GM23338 (cell line): Measurements from ENCODE around the gene OR6J1. TPM values are rescaled to one million over a fixed set of nuclear protein-coding genes. Genes with fewer than 3 reads are reported as not detected.

Experiments
- ATAC-seq: fragments of 200-7000 bp; cut with Tn5 transposase; 3 replicates; pipeline ENCODE4 v1.9.1; 2020
- DNase-seq: peaks from one replicate; pipeline ENCODE4 v3.0.0-alpha.2; 2015; ENCODE audit warnings: low spot score
- H2AFZ ChIP-seq: fragments of 200-600 bp; sonication (generic); 2 replicates; pipeline ENCODE4 v1.8.0; 2016; ENCODE audit warnings: antibody characterized with exemption, mild to moderate bottlenecking, moderate library complexity
- H3F3A ChIP-seq: fragments of 200-600 bp; sonication (generic); replicated peaks from 2 replicates; pipeline ENCODE4 v1.8.0; 2017; ENCODE audit warnings: antibody characterized with exemption, mixed run types, low read depth
- H3K27ac ChIP-seq: fragments of 200-600 bp; sonication (generic); 2 replicates; pipeline ENCODE4 v1.6.1; 2016; ENCODE audit warnings: low read depth
- H3K27me3 ChIP-seq: fragments of 200-600 bp; sonication (generic); 2 replicates; pipeline ENCODE4 v1.8.0; 2016; ENCODE audit warnings: mild to moderate bottlenecking, mixed run types, moderate library complexity; ENCODE audit not compliant: insufficient read depth
- H3K36me3 ChIP-seq: fragments of 200-600 bp; sonication (generic); 2 replicates; pipeline ENCODE4 v1.8.0; 2016; ENCODE audit warnings: mild to moderate bottlenecking; ENCODE audit not compliant: insufficient read depth
- H3K4me1 ChIP-seq: fragments of 200-600 bp; sonication (generic); 2 replicates; pipeline ENCODE4 v1.8.0; 2016; ENCODE audit warnings: mild to moderate bottlenecking, moderate library complexity; ENCODE audit not compliant: insufficient read depth
- H3K4me2 ChIP-seq: fragments of 200-600 bp; sonication (generic); 2 replicates; pipeline ENCODE4 v1.7.1; 2017; ENCODE audit warnings: mixed run types
- H3K4me3 ChIP-seq: fragments of 200-600 bp; sonication (generic); 2 replicates; pipeline ENCODE4 v1.6.1; 2016; ENCODE audit warnings: mixed run types
- H3K79me2 ChIP-seq: fragments of 200-600 bp; sonication (generic); replicated peaks from 2 replicates; pipeline ENCODE4 v1.8.0; 2017; ENCODE audit warnings: mild to moderate bottlenecking; ENCODE audit not compliant: insufficient read depth
- H3K9me2 ChIP-seq: fragments of 200-600 bp; sonication (generic); 2 replicates; pipeline ENCODE4 v1.8.0; 2017; ENCODE audit not compliant: insufficient read depth
- H4K20me1 ChIP-seq: fragments of 200-600 bp; sonication (generic); replicated peaks from 2 replicates; pipeline ENCODE4 v1.8.0; 2017; ENCODE audit warnings: mild to moderate bottlenecking; ENCODE audit not compliant: insufficient read depth
- H3K27ac Mint-ChIP-seq: 2 replicates; pipeline ENCODE4 v1.8.0; 2020; ENCODE audit warnings: inconsistent platforms, mild to moderate bottlenecking, moderate library complexity, mixed read lengths
- H3K27me3 Mint-ChIP-seq: 3 replicates; pipeline ENCODE4 v1.8.0; 2022; ENCODE audit warnings: low read depth, mild to moderate bottlenecking, moderate library complexity, mixed read lengths, inconsistent platforms; ENCODE audit not compliant: insufficient read depth, poor library complexity
- H3K36me3 Mint-ChIP-seq: 3 replicates; pipeline ENCODE4 v1.8.0; 2021; ENCODE audit warnings: low read depth, mild to moderate bottlenecking, inconsistent platforms, moderate library complexity, mixed read lengths
- H3K4me1 Mint-ChIP-seq: 3 replicates; pipeline ENCODE4 v1.8.0; 2020; ENCODE audit warnings: mild to moderate bottlenecking, inconsistent platforms, mixed read lengths
- H3K4me3 Mint-ChIP-seq: 3 replicates; pipeline ENCODE4 v1.8.0; 2021; ENCODE audit warnings: moderate library complexity, mild to moderate bottlenecking, inconsistent platforms, mixed read lengths
- H3K9me3 Mint-ChIP-seq: 3 replicates; pipeline ENCODE4 v1.8.0; 2020; ENCODE audit warnings: moderate library complexity, mild to moderate bottlenecking, inconsistent platforms, mixed read lengths
- CREB1 ChIP-seq: fragments of 250-450 bp; sonication (Bioruptor Pico); IDR thresholded peaks from 2 replicates; pipeline ENCODE4 v1.5.0; 2020; ENCODE audit warnings: low read depth, mild to moderate bottlenecking, moderate library complexity
- CTCF ChIP-seq, 2 experiments: fragments of 200-600 bp in 1 of 2; sonication (generic) in 1 of 2; conservative IDR thresholded peaks; 2 replicates each; pipeline versions ENCODE4 v1.5.1 to v1.6.1; 2016 to 2017; ENCODE audit warnings: antibody characterized with exemption in 2 of 2, low read depth in 2 of 2, mild to moderate bottlenecking in 2 of 2, moderate library complexity in 1 of 2
- ETS1 ChIP-seq: IDR thresholded peaks from 2 replicates; pipeline ENCODE4 v1.6.1; 2016; ENCODE audit warnings: antibody characterized with exemption
- EZH2 ChIP-seq: fragments of 200-600 bp; sonication (generic); IDR thresholded peaks from one replicate; pipeline ENCODE4 v1.8.0; 2017; ENCODE audit warnings: antibody characterized with exemption, mild to moderate bottlenecking, low read depth; ENCODE audit not compliant: unreplicated experiment
- EZH2phosphoT487 ChIP-seq: fragments of 200-600 bp; sonication (generic); IDR thresholded peaks from one replicate; pipeline ENCODE4 v1.8.1; 2018; ENCODE audit warnings: antibody characterized with exemption; ENCODE audit not compliant: unreplicated experiment
- JUNB ChIP-seq: IDR thresholded peaks from one replicate; pipeline ENCODE4 v1.6.1; 2016; ENCODE audit warnings: antibody characterized with exemption; ENCODE audit not compliant: unreplicated experiment
- NANOG ChIP-seq: IDR thresholded peaks from 2 replicates; pipeline ENCODE4 v1.6.1; 2016; ENCODE audit warnings: antibody characterized with exemption, borderline replicate concordance
- POLR2AphosphoS5 ChIP-seq: IDR thresholded peaks from 2 replicates; pipeline ENCODE4 v1.6.1; 2016; ENCODE audit warnings: antibody characterized with exemption, low read depth
- REST ChIP-seq: IDR thresholded peaks from one replicate; pipeline ENCODE4 v1.6.1; 2018; ENCODE audit warnings: antibody characterized with exemption; ENCODE audit not compliant: unreplicated experiment
- STAT1 ChIP-seq: IDR thresholded peaks from one replicate; pipeline ENCODE4 v1.6.1; 2016; ENCODE audit warnings: antibody characterized with exemption; ENCODE audit not compliant: unreplicated experiment
- ZNF114 ChIP-seq: fragments of 250-450 bp; sonication (Bioruptor Pico); IDR thresholded peaks from 2 replicates; pipeline ENCODE4 v1.5.0; 2020; ENCODE audit warnings: mild to moderate bottlenecking, moderate library complexity
- ZNF331 ChIP-seq: fragments of 250-450 bp; sonication (Bioruptor Pico); IDR thresholded peaks from 2 replicates; pipeline ENCODE4 v1.5.0; 2020; ENCODE audit warnings: low read depth, mild to moderate bottlenecking, moderate library complexity
- ZNF462 ChIP-seq: fragments of 250-450 bp; sonication (Bioruptor Pico); IDR thresholded peaks from 2 replicates; pipeline ENCODE4 v1.5.0; 2020; ENCODE audit warnings: mild to moderate bottlenecking, moderate library complexity
- polyA plus RNA-seq: library from polyadenylated mRNA; unstranded; fragments of >200 nt; fragmentation: Nextera tagmentation; extraction: Ambion mirVana; gene quantifications from 2 replicates; pipeline ENCODE4 v1.2.1, GENCODE V29; 2016
- total RNA-seq: library from RNA; depleted of rRNA; stranded (reverse); fragments of >200 nt; shearing (Covaris generic); gene quantifications from 2 replicates; pipeline ENCODE4 v1.2.3, GENCODE V29; 2014

Gene OR6J1
- total and polyA plus RNA-seq, 2 experiments from 2014 or later: not detected

- H3K27ac Mint-ChIP-seq: no peak overlapping the region
- no peak overlapping the region for H3K4me3 ChIP-seq
- no peak overlapping the region for H3K4me2 ChIP-seq
- no peak overlapping the region for H3K27ac ChIP-seq
- H3K36me3 Mint-ChIP-seq: peaks cover 20% of the 10 kb centered on the region; the same call in 2 of the 3 replicates
- H3K4me3 Mint-ChIP-seq: no peak overlapping the region
- no peaks in the 10 kb centered on the region; the same call in 1 of the 2 replicates for H3K36me3 ChIP-seq
- DNase-seq (no peak), ATAC-seq (no peak)
- H3K79me2 ChIP-seq: no peaks in the 10 kb centered on the region
- no peaks in the 10 kb centered on the region for H4K20me1 ChIP-seq
- TF ChIP-seq ZNF462 (CRISPR knock-in tag) (no peak), CTCF (conservative IDR thresholded peaks at IDR 0.05; ENCODE audit: low read depth in 2 of 2) (no peak), REST (no peak), NANOG (no peak), ETS1 (no peak), CREB1 (CRISPR knock-in tag) (no peak), EZH2 (no peak), EZH2phosphoT487 (no peak), JUNB (no peak), POLR2AphosphoS5 (no peak), ZNF114 (CRISPR knock-in tag) (no peak), STAT1 (no peak), ZNF331 (CRISPR knock-in tag) (no peak)
- peaks cover 14% of the 10 kb centered on the region for H3K27me3 Mint-ChIP-seq
- no peaks in the 10 kb centered on the region; the same call in 1 of the 2 replicates for H3K9me2 ChIP-seq
- H3K27me3 ChIP-seq: no peaks in the 10 kb centered on the region
- H2AFZ ChIP-seq: no peak overlapping the region
- H3F3A ChIP-seq: no peaks in the 10 kb centered on the region
- peaks cover 36% of the 10 kb centered on the region for H3K9me3 Mint-ChIP-seq
- H3K4me1 Mint-ChIP-seq: peaks cover 36% of the 10 kb centered on the region
- H3K4me1 ChIP-seq: peaks cover 16% of the 10 kb centered on the region
These were observed 14.1 kb downstream of the OR6J1 start for GRCh38 chr14:22630066-22630465.
